Measurements from ENCODE around the gene MIB1.

The MIB1 gene

GRCh38 chr18:21889570-21889969 is 149.0 kb downstream of the MIB1 start:
- no peak for TF ChIP-seq ZFX (IDR thresholded peaks at IDR 0.05; ENCODE audit: borderline replicate concordance)
- TF ChIP-seq CTCF (IDR thresholded peaks at IDR 0.05): no peak
- no peak overlapping the region for H3K27ac ChIP-seq

- H3K27ac ChIP-seq: no peak overlapping the region
- TF ChIP-seq CTCF (IDR thresholded peaks at IDR 0.05): no peak
- no peak for TF ChIP-seq ZFX (IDR thresholded peaks at IDR 0.05; ENCODE audit: borderline replicate concordance)
These were observed 154.2 kb downstream of the MIB1 start for GRCh38 chr18:21894619-21895367.

- no peak overlapping the region for H3K27ac ChIP-seq
- no peak for TF ChIP-seq CTCF (IDR thresholded peaks at IDR 0.05)
- TF ChIP-seq ZFX (IDR thresholded peaks at IDR 0.05; ENCODE audit: borderline replicate concordance): no peak
These were observed 156.2 kb downstream of the MIB1 start for GRCh38 chr18:21896732-21897336.

DNA sequence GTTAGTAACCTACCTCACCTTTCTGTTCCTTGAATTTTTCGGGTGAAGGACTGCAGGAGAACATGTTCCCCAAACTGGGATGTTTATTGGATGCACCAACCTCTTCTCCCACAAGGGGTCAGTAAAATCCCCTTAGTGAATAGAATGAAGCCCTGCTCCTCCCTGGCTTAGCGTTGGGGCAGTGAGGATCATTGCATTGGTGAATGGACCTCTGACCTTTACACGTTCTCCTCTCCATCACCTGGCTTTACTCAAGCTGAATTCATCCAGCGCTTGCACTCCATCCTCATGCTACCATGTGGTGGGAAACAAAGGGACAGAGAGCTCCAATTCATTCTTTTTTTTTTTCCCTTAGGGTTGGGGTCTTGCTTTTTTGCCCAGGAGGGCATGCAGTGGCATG is 157.2 kb downstream of the MIB1 start:
- TF ChIP-seq CTCF (IDR thresholded peaks at IDR 0.05): peak; percentile 85
- TF ChIP-seq ZFX (IDR thresholded peaks at IDR 0.05; ENCODE audit: borderline replicate concordance): no peak
- H3K27ac ChIP-seq: no peak overlapping the region

- TF ChIP-seq CTCF (IDR thresholded peaks at IDR 0.05): no peak
- TF ChIP-seq ZFX (IDR thresholded peaks at IDR 0.05; ENCODE audit: borderline replicate concordance): no peak
- no peak overlapping the region for H3K27ac ChIP-seq
These were observed 160.2 kb downstream of the MIB1 start for GRCh38 chr18:21900605-21901352.

DNA sequence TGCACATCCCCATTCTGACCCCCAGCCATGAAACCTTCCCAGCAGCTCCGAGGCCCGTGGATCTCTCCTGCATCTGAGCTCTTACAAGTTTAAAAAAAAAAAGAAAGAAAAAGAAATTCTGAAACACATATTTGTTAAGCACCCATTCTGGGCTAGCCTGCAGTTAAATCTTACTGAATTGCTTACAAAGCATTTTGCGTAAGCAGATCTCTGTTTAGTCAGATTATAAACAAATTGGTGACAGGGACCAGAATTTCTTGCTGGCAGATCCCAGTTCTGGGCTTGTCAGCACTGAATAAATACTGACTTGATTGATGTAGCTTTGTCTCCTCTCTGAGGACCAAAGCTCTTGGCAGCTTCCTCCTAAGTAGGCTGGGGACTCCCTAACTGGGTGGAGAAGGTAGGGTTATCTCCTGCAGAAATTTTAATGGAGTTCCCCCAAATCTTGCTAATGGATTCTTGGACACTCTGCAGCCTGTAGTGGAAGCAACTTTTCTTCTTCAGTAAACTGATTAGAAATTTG is 160.9 kb downstream of the MIB1 start:
- no peak for TF ChIP-seq ZFX (IDR thresholded peaks at IDR 0.05; ENCODE audit: borderline replicate concordance)
- TF ChIP-seq CTCF (IDR thresholded peaks at IDR 0.05): no peak
- H3K27ac ChIP-seq: no peak overlapping the region

Measured in 22Rv1 (cell line).